NCI-H1092 (cell line): ENCODE data around the gene ZNF71.
A peak's percentile ranks its signal among the peaks of the same experiment; 100 is the strongest.
"Not testable (repeated sequence)": the region's sequence is repeated elsewhere in the genome, so short reads cannot be mapped to it uniquely, and the experiment has no call there.

Source experiments
- DNase-seq: peaks from one replicate; lab custom pipeline; 2025; lab: John Stamatoyannopoulos, UW

Gene ZNF71

GRCh38 chr19:56623006-56623405 is 27.9 kb downstream of the ZNF71 start:
- DNase-seq: no peak

- no peak for DNase-seq
Observed at GRCh38 chr19:56625708-56626107, 30.6 kb downstream of the ZNF71 start.

GRCh38 chr19:56633021-56633420 is 37.9 kb downstream of the ZNF71 start:
- no peak for DNase-seq

- DNase-seq: no peak
Observed at GRCh38 chr19:56637976-56638555, 43.0 kb downstream of the ZNF71 start.

- DNase-seq: no peak
Observed at GRCh38 chr19:56639217-56639616, 44.1 kb downstream of the ZNF71 start.

GRCh38 chr19:56642711-56643459 is 47.8 kb downstream of the ZNF71 start, which contains the start of gene SMIM17:
Gene SMIM17, plus strand, starts transcription at chr19:56643159. Its CDS starts 2,509 bp downstream, at chr19:56645668.
- no peak for DNase-seq

GRCh38 chr19:56643460-56643955 is 48.4 kb downstream of the ZNF71 start:
- no peak for DNase-seq

GRCh38 chr19:56654151-56654550 is 59.0 kb downstream of the ZNF71 start:
- DNase-seq: no peak

- peak; percentile 23 for DNase-seq
Observed at GRCh38 chr19:56660381-56661107, 65.4 kb downstream of the ZNF71 start.

GRCh38 chr19:56661248-56661647 is 66.1 kb downstream of the ZNF71 start:
- DNase-seq: no peak

- DNase-seq: no peak
Observed at GRCh38 chr19:56663931-56664500, 68.9 kb downstream of the ZNF71 start.

- no peak for DNase-seq
Observed at GRCh38 chr19:56664511-56664910, 69.4 kb downstream of the ZNF71 start.

GRCh38 chr19:56667311-56667870 is 72.3 kb downstream of the ZNF71 start:
- no peak for DNase-seq

- DNase-seq: no peak
Observed at GRCh38 chr19:56668676-56669075, 73.6 kb downstream of the ZNF71 start.

GRCh38 chr19:56670401-56670960 is 75.4 kb downstream of the ZNF71 start:
- no peak for DNase-seq

GRCh38 chr19:56670961-56671612 is 76.0 kb downstream of the ZNF71 start:
- DNase-seq: no peak

- DNase-seq: peak; percentile 18
Observed at GRCh38 chr19:56671613-56671994, 76.5 kb downstream of the ZNF71 start, which contains the start of gene ZNF835. Gene ZNF835, minus strand, starts transcription at chr19:56671757. Its CDS starts 6,559 bp downstream, at chr19:56665198.

GRCh38 chr19:56672610-56673009 is 77.5 kb downstream of the ZNF71 start:
- DNase-seq: not testable (repeated sequence)
